HG02588 (cell line): ENCODE results near the gene RADX.
"Not testable (repeated sequence)": the region's sequence is repeated elsewhere in the genome, so short reads cannot be mapped to it uniquely, and the experiment has no call there.

Experiments
- ATAC-seq: cut with Tn5 transposase; IDR thresholded peaks from one replicate; pipeline ENCODE4 v1.9.1; 2021; ENCODE audit warnings: mild to moderate bottlenecking, moderate library complexity; ENCODE audit not compliant: unreplicated experiment

Gene RADX

GRCh38 chrX:106611679-106612392, at the start of gene RADX:
TSS of gene RADX (plus strand) at chrX:106611978. CDS start at chrX:106612081, 103 bp downstream.
- ATAC-seq, result peak; percentile 99

GRCh38 chrX:106564986-106565385, 46.8 kb upstream of the RADX start:
- ATAC-seq, result no peak

GRCh38 chrX:106566362-106566761, 45.4 kb upstream of the RADX start:
- ATAC-seq, result no peak

- ATAC-seq, result no peak
Measured at GRCh38 chrX:106581856-106582255, 29.9 kb upstream of the RADX start.

GRCh38 chrX:106585478-106585877, 26.3 kb upstream of the RADX start:
- no peak for ATAC-seq

- ATAC-seq, result no peak
Measured at GRCh38 chrX:106588801-106589200, 23.0 kb upstream of the RADX start.

- no peak for ATAC-seq
Measured at GRCh38 chrX:106599411-106599810, 12.4 kb upstream of the RADX start.

GRCh38 chrX:106606571-106606970, 5.2 kb upstream of the RADX start:
- no peak for ATAC-seq

GRCh38 chrX:106608016-106608415, 3.8 kb upstream of the RADX start:
- no peak for ATAC-seq

GRCh38 chrX:106611317-106611678, 480 bp upstream of the RADX start:
- peak; percentile 6 for ATAC-seq

GRCh38 chrX:106612393-106612763, 600 bp downstream of the RADX start:
- peak; percentile 23 for ATAC-seq

GRCh38 chrX:106613277-106613676, 1.5 kb downstream of the RADX start:
- ATAC-seq, result no peak

- ATAC-seq, result no peak
Measured at GRCh38 chrX:106615041-106615440, 3.3 kb downstream of the RADX start.

GRCh38 chrX:106619797-106620196, 8.0 kb downstream of the RADX start:
- no peak for ATAC-seq

- ATAC-seq, result no peak
Measured at GRCh38 chrX:106621836-106622235, 10.1 kb downstream of the RADX start.

- ATAC-seq, result no peak
Measured at GRCh38 chrX:106626789-106627188, 15.0 kb downstream of the RADX start.

- no peak for ATAC-seq
Measured at GRCh38 chrX:106631615-106632014, 19.8 kb downstream of the RADX start.

GRCh38 chrX:106649523-106650428, 38.0 kb downstream of the RADX start:
- ATAC-seq, result peak; percentile 96

- ATAC-seq, result not testable (repeated sequence)
Measured at GRCh38 chrX:106653625-106654024, 41.8 kb downstream of the RADX start.

- ATAC-seq, result no peak
Measured at GRCh38 chrX:106670631-106671030, 58.9 kb downstream of the RADX start.

GRCh38 chrX:106672527-106672926, 60.7 kb downstream of the RADX start:
- ATAC-seq, result no peak

- ATAC-seq, result no peak
Measured at GRCh38 chrX:106680716-106681115, 68.9 kb downstream of the RADX start.
